PC-3 (cell line): ENCODE data around the gene NCAPD2. TPM values are rescaled to one million over a fixed set of nuclear protein-coding genes. Genes with fewer than 3 reads are reported as not detected.

Source experiments
- ATAC-seq: fragments of 200-7000 bp; cut with Tn5 transposase; 2 replicates; pipeline ENCODE4 v1.9.1; 2020; ENCODE audit warnings: mild to moderate bottlenecking, moderate library complexity
- BruUV-seq: library from RNA; stranded (reverse); fragments of 400-500 nt; replicated peaks from 2 replicates; lab custom pipeline; 2021; lab: Mats Ljungman, UMichigan
- CTCF ChIA-PET: fragments of 300-600 bp; sonication (Branson Sonifier 250); formaldehyde crosslinking; loops from one replicate; lab custom pipeline; 2022; ENCODE audit warnings: antibody characterized with exemption; lab: Charles Lee
- POLR2A ChIA-PET: fragments of 300-600 bp; sonication (Branson Sonifier 250); formaldehyde crosslinking; loops from one replicate; lab custom pipeline; 2022; ENCODE audit warnings: antibody characterized with exemption; ENCODE audit not compliant: unreplicated experiment; lab: Charles Lee
- DNase-seq: peaks from one replicate; pipeline ENCODE4 v3.0.0-alpha.2; 2015
- H2AFZ ChIP-seq: fragments of 300-600 bp; sonication (generic); 2 replicates; pipeline ENCODE4 v1.6.0; 2016; ENCODE audit warnings: antibody characterized with exemption, low read length
- H3F3A ChIP-seq: fragments of 300-600 bp; sonication (generic); one replicate; pipeline ENCODE4 v1.6.0; 2017; ENCODE audit warnings: antibody characterized with exemption, low read length, control low read depth, mild to moderate bottlenecking; ENCODE audit not compliant: unreplicated experiment
- H3K27ac ChIP-seq: fragments of 300-600 bp; sonication (generic); 2 replicates; pipeline ENCODE4 v1.5.1; 2016; ENCODE audit warnings: mild to moderate bottlenecking, low read length
- H3K27me3 ChIP-seq: fragments of 300-600 bp; sonication (generic); 2 replicates; pipeline ENCODE4 v1.6.1; 2016; ENCODE audit warnings: low read length, mixed read lengths
- H3K36me3 ChIP-seq: fragments of 300-600 bp; sonication (generic); 2 replicates; pipeline ENCODE4 v1.6.1; 2016; ENCODE audit warnings: low read depth, mixed run types, low read length, mixed read lengths
- H3K4me1 ChIP-seq: fragments of 300-600 bp; sonication (generic); 2 replicates; pipeline ENCODE4 v1.5.1; 2016; ENCODE audit warnings: low read length; ENCODE audit not compliant: insufficient read depth
- H3K4me2 ChIP-seq: fragments of 300-600 bp; sonication (generic); 2 replicates; pipeline ENCODE4 v1.6.0; 2016; ENCODE audit warnings: low read length
- H3K4me3 ChIP-seq: fragments of 300-600 bp; sonication (generic); 2 replicates; pipeline ENCODE4 v1.5.1; 2016; ENCODE audit warnings: mild to moderate bottlenecking, low read length, mixed read lengths
- H3K79me2 ChIP-seq: fragments of 300-600 bp; sonication (generic); 2 replicates; pipeline ENCODE4 v1.6.1; 2017; ENCODE audit warnings: low read length, mixed read lengths
- H3K9ac ChIP-seq: fragments of 300-600 bp; sonication (generic); 2 replicates; pipeline ENCODE4 v1.6.0; 2016; ENCODE audit warnings: mild to moderate bottlenecking, low read length
- H3K9me2 ChIP-seq: fragments of 300-600 bp; sonication (generic); replicated peaks from 2 replicates; pipeline ENCODE4 v1.6.1; 2016; ENCODE audit warnings: mixed run types, low read length, mixed read lengths
- H3K9me3 ChIP-seq: fragments of 300-600 bp; sonication (generic); 2 replicates; pipeline ENCODE4 v1.6.1; 2016; ENCODE audit warnings: low read length, mixed read lengths
- H4K20me1 ChIP-seq: fragments of 300-600 bp; sonication (generic); 2 replicates; pipeline ENCODE4 v1.6.1; 2016; ENCODE audit warnings: low read length, mixed read lengths
- CTCF ChIP-seq: fragments of 300-600 bp; sonication (generic); conservative IDR thresholded peaks from 2 replicates; pipeline ENCODE4 v1.5.1; 2017; ENCODE audit warnings: antibody characterized with exemption, low read depth, mild to moderate bottlenecking, low read length
- EZH2 ChIP-seq: fragments of 300-600 bp; sonication (generic); IDR thresholded peaks from one replicate; pipeline ENCODE4 v1.6.1; 2017; ENCODE audit warnings: antibody characterized with exemption, mild to moderate bottlenecking, low read length; ENCODE audit not compliant: unreplicated experiment
- EZH2phosphoT487 ChIP-seq: fragments of 300-600 bp; sonication (generic); IDR thresholded peaks from 2 replicates; pipeline ENCODE4 v1.6.1; 2018; ENCODE audit warnings: mild to moderate bottlenecking, antibody characterized with exemption, low read length, borderline replicate concordance
- intact Hi-C: fragments of 100-400 bp; cut with micrococcal nuclease; formaldehyde crosslinking; loops from 2 replicates; pipeline ENCODE4 v1.9.0; 2023
- total RNA-seq: library from RNA; depleted of rRNA; stranded (reverse); fragments of >200 nt; gene quantifications from 2 replicates; pipeline ENCODE4 v1.2.3, GENCODE V29; 2014

Gene NCAPD2
- total RNA-seq, 1 experiment from 2014 or later = 105 TPM

DNA sequence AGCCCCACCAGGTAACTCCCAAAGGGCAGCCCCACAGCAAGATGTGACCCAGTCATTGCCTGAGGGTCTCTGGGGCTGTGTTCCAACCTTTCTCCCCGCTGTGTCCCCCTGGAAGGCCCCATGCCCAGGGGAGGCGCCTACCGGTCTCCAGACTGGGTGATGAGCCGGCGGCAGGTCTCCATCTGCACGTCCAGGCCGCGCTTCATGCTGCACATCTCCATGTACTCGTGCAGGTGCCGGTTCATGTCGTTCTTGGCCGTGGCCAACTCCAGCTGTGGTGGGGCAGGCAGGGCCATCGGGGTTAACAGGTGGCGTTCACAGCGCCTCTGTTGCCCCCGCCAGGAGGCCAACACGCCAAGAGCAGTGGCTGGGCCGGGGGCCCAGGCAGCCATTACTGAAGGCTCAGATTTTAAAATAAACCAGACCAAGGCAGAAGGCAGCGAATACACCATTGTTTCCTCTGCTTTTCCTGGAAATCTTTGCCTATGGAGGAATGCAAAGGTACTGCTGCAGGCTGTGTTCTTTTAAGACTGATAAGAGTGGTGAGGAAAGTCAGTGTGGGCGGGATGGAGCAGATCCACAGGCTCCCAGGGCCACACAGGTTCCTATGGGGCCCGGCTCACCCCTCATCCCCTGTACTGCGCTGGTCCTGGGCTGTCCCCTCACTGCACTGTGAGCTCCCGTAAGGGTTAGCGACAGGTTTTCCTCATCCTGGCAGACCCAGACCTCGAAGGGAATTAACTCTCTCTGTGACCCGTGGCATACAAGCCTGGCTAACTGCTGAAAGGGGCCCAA lies 47.7 kb downstream of the NCAPD2 start:
- intact Hi-C loops = no loop called here
- peaks cover 10% of the 10 kb centered on the region for H3K79me2 ChIP-seq
- no peak overlapping the region for H3K4me2 ChIP-seq

GRCh38 chr12:6542209-6543009 lies 48.5 kb downstream of the NCAPD2 start:
- H3K36me3 ChIP-seq = peaks cover 9% of the 10 kb centered on the region
- ATAC-seq (no peak), DNase-seq (no peak)
- BruUV-seq = no TSS peak
- H3K79me2 ChIP-seq = 0 out of 2 replicates have a peak, but pooled peaks cover 1% of the 10 kb centered on the region
- ChIA-PET POLR2A (no interaction called here), CTCF (no interaction called here)
- no peak overlapping the region for H3K4me2 ChIP-seq
- peaks cover 8% of the 10 kb centered on the region for H3F3A ChIP-seq
- H3K4me1 ChIP-seq = peaks cover 10% of the 10 kb centered on the region
- H3K27me3 ChIP-seq = no peaks in the 10 kb centered on the region
- H3K9ac ChIP-seq = no peak overlapping the region
- H3K27ac ChIP-seq = no peak overlapping the region
- H3K4me3 ChIP-seq = no peak overlapping the region
- peaks cover 15% of the 10 kb centered on the region for H4K20me1 ChIP-seq
- H2AFZ ChIP-seq = no peak overlapping the region
- H3K9me3 ChIP-seq = no peaks in the 10 kb centered on the region
- TF ChIP-seq EZH2 = no peak
- no peak for TF ChIP-seq CTCF
- no peak for TF ChIP-seq EZH2phosphoT487
- no peaks in the 10 kb centered on the region for H3K9me2 ChIP-seq
- intact Hi-C loops = no loop called here

More for the DNA sequence above, 47.7 kb downstream of the NCAPD2 start:
- CTCF ChIA-PET = interaction anchor here (0.6 kb wide), 1 partner anchor 10 kb away, joined by 3 read pairs; no protein-coding TSS in a partner anchor
- no peak overlapping the region for H3K9ac ChIP-seq
- POLR2A ChIA-PET = interaction anchor here (0.6 kb wide), 1 partner anchor 49 kb away, joined by 6 read pairs; the partner anchor contains the start of gene MRPL51
- no peak overlapping the region for H3K4me3 ChIP-seq
- H3K27me3 ChIP-seq = no peaks in the 10 kb centered on the region
- BruUV-seq = no TSS peak
- H4K20me1 ChIP-seq = peaks cover 23% of the 10 kb centered on the region
- peaks cover 15% of the 10 kb centered on the region for H3K4me1 ChIP-seq
- H3K9me2 ChIP-seq = no peaks in the 10 kb centered on the region
- peaks cover 13% of the 10 kb centered on the region for H3K36me3 ChIP-seq
- H3K9me3 ChIP-seq = no peaks in the 10 kb centered on the region
- no peak overlapping the region for H3K27ac ChIP-seq
- peaks cover 14% of the 10 kb centered on the region for H3F3A ChIP-seq
- no peak overlapping the region for H2AFZ ChIP-seq
- no peak for DNase-seq
- no peak for ATAC-seq
- TF ChIP-seq EZH2phosphoT487 (no peak), EZH2 (no peak), CTCF (no peak)
